BLaER1 treated with 17β-estradiol and CSF1 and Interleukin-3, amounts not matched to agents 10 nM and 100 nM (cell line): ENCODE results near the gene ATXN1L.
"Not testable (repeated sequence)": the region's sequence is repeated elsewhere in the genome, so short reads cannot be mapped to it uniquely, and the experiment has no call there.

Experiments
- H3K27ac ChIP-seq, 11 experiments: shearing (Covaris generic); formaldehyde crosslinking; 2 replicates each; pipeline ENCODE4 v1.8.1; 2022
- H3K27me3 ChIP-seq, 11 experiments: shearing (Covaris generic); formaldehyde crosslinking; 2 replicates each; pipeline ENCODE4 v1.8.1; 2022
- H3K36me3 ChIP-seq, 11 experiments: shearing (Covaris generic); formaldehyde crosslinking; 2 replicates each; pipeline ENCODE4 v1.8.1; 2022
- H3K4me1 ChIP-seq, 10 experiments: shearing (Covaris generic); formaldehyde crosslinking; 2 replicates each; pipeline ENCODE4 v1.8.1; 2022
- H3K4me2 ChIP-seq, 11 experiments: shearing (Covaris generic); formaldehyde crosslinking; 2 replicates each; pipeline ENCODE4 v1.8.1; 2022
- H3K4me3 ChIP-seq, 10 experiments: shearing (Covaris generic); formaldehyde crosslinking; 2 replicates each; pipeline ENCODE4 v1.8.1; 2022
- H3K9ac ChIP-seq, 11 experiments: shearing (Covaris generic); formaldehyde crosslinking; 2 replicates each; pipeline ENCODE4 v1.8.1; 2022
- H3K9me3 ChIP-seq, 11 experiments: shearing (Covaris generic); formaldehyde crosslinking; replicated peaks in 1 of 11; 2 replicates each; pipeline ENCODE4 v1.8.1; 2022
- H4K20me1 ChIP-seq, 11 experiments: shearing (Covaris generic); formaldehyde crosslinking; 2 replicates each; pipeline ENCODE4 v1.8.1; 2022
- Cebpa-rat ChIP-seq, 11 experiments: shearing (Covaris generic); IDR thresholded peaks; 2 replicates each; pipeline ENCODE4 v1.8.1; 2022

The ATXN1L gene

DNA sequence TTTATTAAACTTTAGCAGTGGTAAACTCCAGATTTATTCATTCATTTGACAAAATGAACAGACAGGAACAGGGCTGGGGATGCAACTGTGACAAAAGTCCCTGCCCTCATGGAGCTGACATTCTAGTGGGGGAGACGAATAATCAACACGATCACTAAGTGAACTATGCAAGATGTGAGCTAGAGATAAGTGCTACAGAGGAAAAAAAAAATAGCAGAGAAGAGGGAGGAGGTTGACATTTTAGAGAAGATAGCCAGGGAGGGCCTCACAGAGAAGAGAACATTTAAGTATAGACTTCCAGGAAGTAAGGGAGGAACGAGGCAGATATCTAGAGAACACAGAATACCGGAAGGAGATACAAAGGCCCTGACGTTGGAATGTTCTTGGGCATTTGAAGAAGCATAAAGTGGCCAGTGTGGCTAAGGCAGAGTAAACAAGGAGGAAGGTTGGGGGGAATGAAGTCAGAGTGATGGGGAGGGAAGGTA lies 19.2 kb upstream of the ATXN1L start:
- Histone ChIP-seq H4K20me1 (no peaks in the 10 kb centered on the region), H3K36me3 (peaks cover 0 to 34% (median 9%) of the 10 kb centered on the region in 11 experiments; a peak in 12 of 22 replicates), H3K4me3 (no peak overlapping the region), H3K4me2 (no peak overlapping the region), H3K9ac (no peak overlapping the region), H3K27ac (no peak overlapping the region), H3K4me1 (0 out of 20 replicates have a peak, but pooled peaks cover 0 to under 1% (median 0%) of the 10 kb centered on the region in 10 experiments), H3K27me3 (no peaks in the 10 kb centered on the region), H3K9me3 (peaks cover 0 to 5% (median 0%) of the 10 kb centered on the region in 11 experiments; a peak in 1 of 22 replicates)
- TF ChIP-seq Cebpa-rat (IDR thresholded peaks at IDR 0.05), result no peak

- no peak overlapping the region for H3K27ac ChIP-seq
These were observed 15.4 kb upstream of the ATXN1L start for GRCh38 chr16:71830359-71830758.

DNA sequence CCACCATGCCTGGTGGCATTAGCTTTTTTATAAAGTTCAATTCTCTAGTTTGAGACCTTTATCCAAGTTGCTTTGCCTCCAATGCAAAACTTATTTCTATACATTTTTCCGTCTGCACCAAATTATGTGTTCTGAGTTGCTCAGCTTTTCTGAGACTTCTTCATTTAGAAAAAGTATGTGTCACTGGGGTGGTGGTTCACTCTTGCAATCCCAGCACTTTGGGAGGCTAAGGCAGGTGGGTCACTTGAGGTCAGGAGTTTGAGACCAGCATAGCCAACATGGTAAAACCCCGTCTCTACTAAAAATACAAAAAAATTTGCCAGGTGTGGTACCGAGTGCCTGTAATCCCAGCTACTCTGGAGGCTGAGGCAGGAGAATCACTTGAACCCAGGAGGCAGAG lies 14.1 kb upstream of the ATXN1L start:
- not testable (repeated sequence) for H3K36me3 ChIP-seq, H4K20me1 ChIP-seq, H3K27me3 ChIP-seq, H3K4me1 ChIP-seq, H3K9ac ChIP-seq, H3K27ac ChIP-seq, H3K4me2 ChIP-seq, H3K4me3 ChIP-seq, H3K9me3 ChIP-seq

More at GRCh38 chr16:71830359-71830758, 15.4 kb upstream of the ATXN1L start:
- H3K4me3 ChIP-seq, result no peak overlapping the region
- no peaks in the 10 kb centered on the region for H4K20me1 ChIP-seq
- H3K27me3 ChIP-seq, result no peaks in the 10 kb centered on the region
- H3K4me2 ChIP-seq, result no peak overlapping the region
- H3K4me1 ChIP-seq, result 0 out of 20 replicates have a peak, but pooled peaks cover 0 to 5% (median 0%) of the 10 kb centered on the region in 10 experiments
- peaks cover 0 to 5% (median 0%) of the 10 kb centered on the region in 11 experiments; a peak in 1 of 22 replicates for H3K9me3 ChIP-seq
- TF ChIP-seq Cebpa-rat (IDR thresholded peaks at IDR 0.05), result no peak
- no peak overlapping the region for H3K9ac ChIP-seq
- peaks cover 0 to 13% (median 4%) of the 10 kb centered on the region in 11 experiments; a peak in 8 of 22 replicates for H3K36me3 ChIP-seq

DNA sequence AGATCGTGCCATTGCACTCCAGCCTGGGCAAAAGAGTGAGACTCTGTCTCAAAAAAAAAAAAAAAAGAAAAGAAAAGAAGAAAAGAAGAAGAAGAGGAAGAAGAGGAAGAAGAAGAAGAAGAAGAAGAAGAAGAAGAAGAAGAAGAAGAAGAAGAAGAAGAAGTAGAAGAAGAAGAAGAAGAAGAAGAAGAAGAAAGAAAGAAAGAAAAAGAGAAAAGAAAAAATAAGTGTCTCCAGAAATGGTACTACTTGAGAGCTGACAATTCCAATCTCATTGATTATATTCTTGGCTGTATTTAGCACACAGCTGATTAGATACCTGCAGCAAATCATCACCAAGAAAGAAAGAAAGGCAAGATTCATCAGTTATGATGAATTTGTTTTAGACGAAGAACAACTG lies 13.7 kb upstream of the ATXN1L start:
- not testable (repeated sequence) for H4K20me1 ChIP-seq, H3K27ac ChIP-seq, H3K27me3 ChIP-seq, H3K4me1 ChIP-seq, H3K4me2 ChIP-seq, H3K36me3 ChIP-seq, H3K4me3 ChIP-seq, H3K9ac ChIP-seq, H3K9me3 ChIP-seq

GRCh38 chr16:71834291-71834690 lies 11.5 kb upstream of the ATXN1L start:
- Histone ChIP-seq H3K27me3 (no peaks in the 10 kb centered on the region), H3K4me2 (no peak overlapping the region), H3K4me3 (no peak overlapping the region), H3K9ac (no peak overlapping the region), H4K20me1 (no peaks in the 10 kb centered on the region), H3K9me3 (no peaks in the 10 kb centered on the region), H3K27ac (no peak overlapping the region), H3K36me3 (no peaks in the 10 kb centered on the region), H3K4me1 (0 out of 20 replicates have a peak, but pooled peaks cover 0 to 5% (median 0%) of the 10 kb centered on the region in 10 experiments)
- no peak for TF ChIP-seq Cebpa-rat (IDR thresholded peaks at IDR 0.05)

GRCh38 chr16:71837150-71837549 lies 8.6 kb upstream of the ATXN1L start:
- Histone ChIP-seq H4K20me1 (no peaks in the 10 kb centered on the region), H3K4me1 (peaks cover 0 to 6% (median 4%) of the 10 kb centered on the region in 10 experiments; a peak in 14 of 20 replicates), H3K27me3 (no peaks in the 10 kb centered on the region), H3K9ac (no peak overlapping the region), H3K4me3 (no peak overlapping the region), H3K4me2 (no peak overlapping the region), H3K27ac (no peak overlapping the region), H3K9me3 (no peaks in the 10 kb centered on the region), H3K36me3 (no peaks in the 10 kb centered on the region)
- no peak for TF ChIP-seq Cebpa-rat (IDR thresholded peaks at IDR 0.05)

- Histone ChIP-seq H4K20me1 (no peaks in the 10 kb centered on the region), H3K36me3 (no peaks in the 10 kb centered on the region), H3K27me3 (no peaks in the 10 kb centered on the region), H3K4me3 (no peak overlapping the region), H3K9ac (no peak overlapping the region), H3K4me2 (no peak overlapping the region), H3K27ac (no peak overlapping the region), H3K9me3 (no peaks in the 10 kb centered on the region), H3K4me1 (peaks cover 9 to 26% (median 13%) of the 10 kb centered on the region in 10 experiments)
- no peak for TF ChIP-seq Cebpa-rat (IDR thresholded peaks at IDR 0.05)
These were observed 5.7 kb upstream of the ATXN1L start for GRCh38 chr16:71840052-71840451.

DNA sequence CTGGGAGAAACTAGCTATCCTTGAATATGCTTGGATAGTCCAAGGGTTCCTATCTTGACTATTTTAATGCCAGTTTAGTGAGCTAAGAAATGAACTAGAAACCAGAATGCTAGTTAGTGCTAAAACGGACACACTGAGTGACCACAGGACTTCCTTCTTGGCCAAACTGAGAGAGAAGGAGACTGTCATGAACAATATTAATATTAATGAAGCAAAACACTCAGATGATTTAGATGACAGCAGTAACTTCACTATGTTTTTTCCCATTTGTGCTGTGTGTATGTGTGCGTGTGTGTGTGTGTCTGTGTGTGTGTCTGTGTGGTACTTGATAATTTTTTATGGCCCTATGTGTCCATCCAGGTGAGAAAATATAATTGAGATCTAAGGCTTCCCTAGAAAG lies 2.2 kb upstream of the ATXN1L start:
- no peak overlapping the region for H3K4me3 ChIP-seq
- peaks cover 21 to 47% (median 35%) of the 10 kb centered on the region in 10 experiments for H3K4me1 ChIP-seq
- H3K9me3 ChIP-seq, result no peaks in the 10 kb centered on the region
- H3K36me3 ChIP-seq, result peaks cover 9 to 13% (median 10%) of the 10 kb centered on the region in 11 experiments
- H4K20me1 ChIP-seq, result peaks cover 0 to 26% (median 18%) of the 10 kb centered on the region in 11 experiments; a peak in 18 of 22 replicates
- no peak overlapping the region for H3K27ac ChIP-seq
- peak overlapping the region in 2 of 11 experiments; percentile 40 to 62; a peak in 4 of 22 replicates for H3K4me2 ChIP-seq
- no peaks in the 10 kb centered on the region for H3K27me3 ChIP-seq
- H3K9ac ChIP-seq, result no peak overlapping the region
- TF ChIP-seq Cebpa-rat (IDR thresholded peaks at IDR 0.05), result no peak

- peak overlapping the region; percentile 89 to 100 (median 92) for H3K4me2 ChIP-seq
- H3K9ac ChIP-seq, result peak overlapping the region; percentile 93 to 98 (median 95)
- peaks cover 23 to 47% (median 35%) of the 10 kb centered on the region in 10 experiments for H3K4me1 ChIP-seq
- H3K4me3 ChIP-seq, result peak overlapping the region; percentile 98 to 100 (median 100)
- H3K9me3 ChIP-seq, result no peaks in the 10 kb centered on the region
- peaks cover 37 to 42% (median 39%) of the 10 kb centered on the region in 11 experiments for H3K36me3 ChIP-seq
- peak overlapping the region; percentile 84 to 93 (median 91) for H3K27ac ChIP-seq
- TF ChIP-seq Cebpa-rat (IDR thresholded peaks at IDR 0.05), result no peak
- H3K27me3 ChIP-seq, result no peaks in the 10 kb centered on the region
- H4K20me1 ChIP-seq, result peaks cover 0 to 54% (median 33%) of the 10 kb centered on the region in 11 experiments; a peak in 18 of 22 replicates
These were observed 655 bp downstream of the ATXN1L start for GRCh38 chr16:71846431-71846830.

DNA sequence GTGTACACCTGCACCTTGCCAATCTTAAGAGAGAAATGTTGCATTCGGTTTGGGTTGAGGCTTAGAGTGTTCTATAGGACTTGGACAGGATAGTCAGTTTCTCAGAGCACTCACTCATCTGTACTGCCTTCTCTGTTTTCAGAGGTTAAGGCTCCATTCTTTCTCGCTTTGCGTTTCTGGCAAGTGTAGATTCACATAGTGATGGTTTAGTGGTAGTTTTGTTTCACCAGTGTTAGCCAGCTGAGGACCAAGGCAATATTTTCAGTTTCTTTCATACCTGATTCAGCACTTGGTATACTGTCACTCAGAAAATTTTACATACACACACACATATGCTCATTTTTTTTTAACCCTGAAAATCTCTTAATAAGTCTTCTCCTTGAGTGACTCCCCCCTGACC lies 1.3 kb downstream of the ATXN1L start:
- Histone ChIP-seq H3K4me3 (peak overlapping the region; percentile 98 to 100 (median 100)), H3K9ac (peak overlapping the region; percentile 93 to 98 (median 95)), H3K4me2 (peak overlapping the region; percentile 89 to 100 (median 92)), H3K27ac (peak overlapping the region in 3 of 11 experiments; percentile 89 to 93 (median 92); a peak in 2 of 22 replicates), H3K9me3 (no peaks in the 10 kb centered on the region), H4K20me1 (peaks cover 5 to 61% (median 40%) of the 10 kb centered on the region in 11 experiments; a peak in 18 of 22 replicates), H3K36me3 (peaks cover 44 to 48% (median 45%) of the 10 kb centered on the region in 11 experiments), H3K4me1 (peaks cover 20 to 45% (median 32%) of the 10 kb centered on the region in 10 experiments), H3K27me3 (no peaks in the 10 kb centered on the region)
- no peak for TF ChIP-seq Cebpa-rat (IDR thresholded peaks at IDR 0.05)
